OCI-LY7 (cell line): ENCODE data around the gene MPC1L. TPM values are rescaled to one million over a fixed set of nuclear protein-coding genes. Genes with fewer than 3 reads are reported as not detected.

Experiments used
- BruUV-seq: library from RNA; stranded (reverse); fragments of 400-500 nt; replicated peaks from 2 replicates; lab custom pipeline; 2021; lab: Mats Ljungman, UMichigan
- CTCF ChIA-PET: fragments of 300-600 bp; sonication (Branson Sonifier 250); formaldehyde crosslinking; loops from one replicate; lab custom pipeline; 2022; ENCODE audit warnings: antibody characterized with exemption; ENCODE audit not compliant: unreplicated experiment; lab: Charles Lee
- POLR2A ChIA-PET: fragments of 300-600 bp; sonication (Branson Sonifier 250); formaldehyde crosslinking; loops from one replicate; lab custom pipeline; 2022; ENCODE audit warnings: antibody characterized with exemption; lab: Charles Lee
- DNase-seq: peaks from one replicate; pipeline ENCODE4 v3.0.0-alpha.2; 2015; ENCODE audit warnings: low spot score
- H2AFZ ChIP-seq: fragments of 200-600 bp; sonication (generic), shearing (Covaris generic); 2 replicates; pipeline ENCODE4 v1.6.1; 2014; ENCODE audit warnings: mild to moderate bottlenecking, antibody characterized with exemption, low read length, moderate library complexity
- H3K27ac ChIP-seq: fragments of 200-600 bp; sonication (generic); 2 replicates; pipeline ENCODE4 v1.5.1; 2014; ENCODE audit warnings: mixed run types, low read depth, mild to moderate bottlenecking, moderate library complexity, low read length, inconsistent platforms; ENCODE audit not compliant: poor library complexity, severe bottlenecking
- H3K36me3 ChIP-seq: fragments of 200-600 bp; sonication (generic); 2 replicates; pipeline ENCODE4 v1.6.1; 2014; ENCODE audit warnings: mild to moderate bottlenecking, antibody characterized with exemption, low read length, moderate library complexity, mixed read lengths; ENCODE audit not compliant: insufficient read depth
- H3K4me1 ChIP-seq: fragments of 200-600 bp; sonication (generic); 2 replicates; pipeline ENCODE4 v1.5.1; 2014; ENCODE audit warnings: mild to moderate bottlenecking, low read length; ENCODE audit not compliant: insufficient read depth, poor library complexity, severe bottlenecking
- H3K4me2 ChIP-seq: fragments of 200-600 bp; sonication (generic); 2 replicates; pipeline ENCODE4 v1.6.1; 2014; ENCODE audit warnings: mild to moderate bottlenecking, low read length
- H3K4me3 ChIP-seq: fragments of 200-600 bp; sonication (generic); 2 replicates; pipeline ENCODE4 v1.5.1; 2014; ENCODE audit warnings: mild to moderate bottlenecking, low read depth, low read length; ENCODE audit not compliant: poor library complexity, severe bottlenecking
- H3K79me2 ChIP-seq: fragments of 200-600 bp; sonication (generic); 2 replicates; pipeline ENCODE4 v1.6.1; 2016; ENCODE audit warnings: low read depth, mild to moderate bottlenecking, low read length, moderate library complexity, mixed read lengths; ENCODE audit not compliant: insufficient read depth
- H3K9me2 ChIP-seq: fragments of 200-600 bp; sonication (generic); 2 replicates; pipeline ENCODE4 v1.6.1; 2016; ENCODE audit warnings: mild to moderate bottlenecking, low read length, mixed read lengths; ENCODE audit not compliant: insufficient read depth
- H3K9me3 ChIP-seq: fragments of 200-600 bp; sonication (generic); 2 replicates; pipeline ENCODE4 v1.6.1; 2014; ENCODE audit warnings: mild to moderate bottlenecking, mixed run types, low read length, mixed read lengths
- H4K20me1 ChIP-seq: fragments of 200-600 bp; sonication (generic); 2 replicates; pipeline ENCODE4 v1.6.1; 2014; ENCODE audit warnings: mild to moderate bottlenecking, antibody characterized with exemption, low read length, moderate library complexity, mixed read lengths; ENCODE audit not compliant: insufficient read depth
- EZH2phosphoT487 ChIP-seq: fragments of 200-600 bp; sonication (generic); IDR thresholded peaks from 2 replicates; pipeline ENCODE4 v1.6.1; 2018; ENCODE audit warnings: low read depth, borderline replicate concordance, mild to moderate bottlenecking, mixed run types, antibody characterized with exemption, low read length, moderate library complexity, mixed read lengths
- intact Hi-C: fragments of 100-400 bp; cut with micrococcal nuclease; formaldehyde crosslinking; loops from one replicate; pipeline ENCODE4 v1.10.0; 2022; ENCODE audit not compliant: unreplicated experiment
- total RNA-seq, 2 experiments: library from RNA; depleted of rRNA in 1 of 2; stranded (reverse); fragments of >200 nt in 1 of 2; shearing (Covaris generic) in 1 of 2; gene quantifications; 2 replicates each; pipeline ENCODE4 v1.2.3, GENCODE V29; 2014 to 2022
- TF ChIP-seq, protein P1 (sequence below): fragments of 200-600 bp; sonication (generic); conservative IDR thresholded peaks from 2 replicates; pipeline ENCODE4 v1.5.1; 2014; ENCODE audit warnings: mild to moderate bottlenecking, antibody characterized with exemption, low read length, moderate library complexity, mixed read lengths

The MPC1L gene
- total RNA-seq, 2 experiments from 2014 or later: not detected

DNA sequence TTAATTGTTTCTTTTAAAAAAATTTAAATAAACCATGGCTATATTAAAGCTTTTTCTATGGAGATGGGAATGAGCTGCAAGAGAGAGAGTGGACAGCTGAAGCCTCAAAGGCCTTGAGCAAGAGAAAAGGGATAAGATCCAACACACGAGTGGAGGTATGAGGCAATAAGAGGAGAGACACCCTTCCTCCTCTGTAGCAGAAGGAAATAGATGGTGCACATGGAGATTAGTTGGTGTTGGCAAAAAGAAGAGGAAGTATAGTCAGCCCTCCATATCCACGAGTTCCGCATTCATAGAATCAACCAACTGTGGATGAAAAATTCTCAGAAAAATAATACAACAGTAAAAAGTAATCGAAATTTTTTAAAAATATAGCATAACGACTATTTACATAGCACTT, 20.9 kb downstream of the MPC1L start:
- no peak for TF ChIP-seq EZH2phosphoT487
- TF ChIP-seq, protein P1, sequence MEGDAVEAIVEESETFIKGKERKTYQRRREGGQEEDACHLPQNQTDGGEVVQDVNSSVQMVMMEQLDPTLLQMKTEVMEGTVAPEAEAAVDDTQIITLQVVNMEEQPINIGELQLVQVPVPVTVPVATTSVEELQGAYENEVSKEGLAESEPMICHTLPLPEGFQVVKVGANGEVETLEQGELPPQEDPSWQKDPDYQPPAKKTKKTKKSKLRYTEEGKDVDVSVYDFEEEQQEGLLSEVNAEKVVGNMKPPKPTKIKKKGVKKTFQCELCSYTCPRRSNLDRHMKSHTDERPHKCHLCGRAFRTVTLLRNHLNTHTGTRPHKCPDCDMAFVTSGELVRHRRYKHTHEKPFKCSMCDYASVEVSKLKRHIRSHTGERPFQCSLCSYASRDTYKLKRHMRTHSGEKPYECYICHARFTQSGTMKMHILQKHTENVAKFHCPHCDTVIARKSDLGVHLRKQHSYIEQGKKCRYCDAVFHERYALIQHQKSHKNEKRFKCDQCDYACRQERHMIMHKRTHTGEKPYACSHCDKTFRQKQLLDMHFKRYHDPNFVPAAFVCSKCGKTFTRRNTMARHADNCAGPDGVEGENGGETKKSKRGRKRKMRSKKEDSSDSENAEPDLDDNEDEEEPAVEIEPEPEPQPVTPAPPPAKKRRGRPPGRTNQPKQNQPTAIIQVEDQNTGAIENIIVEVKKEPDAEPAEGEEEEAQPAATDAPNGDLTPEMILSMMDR: no peak
- Histone ChIP-seq H3K9me2 (no peaks in the 10 kb centered on the region), H4K20me1 (no peaks in the 10 kb centered on the region), H3K4me1 (peaks cover 20% of the 10 kb centered on the region), H3K9me3 (no peaks in the 10 kb centered on the region), H2AFZ (0 out of 2 replicates have a peak overlapping the region, but pooled peaks have one; percentile 49), H3K4me2 (peak overlapping the region; percentile 99), H3K4me3 (peak overlapping the region; percentile 75), H3K79me2 (peaks cover 50% of the 10 kb centered on the region), H3K27ac (peak overlapping the region; percentile 67), H3K36me3 (peaks cover 30% of the 10 kb centered on the region)
- no TSS peak for BruUV-seq
- peak; percentile 11 for DNase-seq
- intact Hi-C loops: loop anchor here (2.0 to 10.0 kb wide), 3 partner anchors 69 to 1839 kb away; partner anchors contain the start of genes MID1IP1 and USP9X
- ChIA-PET POLR2A (interaction anchor here (0.9 kb wide), 1 partner anchor 92 kb away, joined by 3 read pairs; no protein-coding TSS in a partner anchor), CTCF (no interaction called here)

DNA sequence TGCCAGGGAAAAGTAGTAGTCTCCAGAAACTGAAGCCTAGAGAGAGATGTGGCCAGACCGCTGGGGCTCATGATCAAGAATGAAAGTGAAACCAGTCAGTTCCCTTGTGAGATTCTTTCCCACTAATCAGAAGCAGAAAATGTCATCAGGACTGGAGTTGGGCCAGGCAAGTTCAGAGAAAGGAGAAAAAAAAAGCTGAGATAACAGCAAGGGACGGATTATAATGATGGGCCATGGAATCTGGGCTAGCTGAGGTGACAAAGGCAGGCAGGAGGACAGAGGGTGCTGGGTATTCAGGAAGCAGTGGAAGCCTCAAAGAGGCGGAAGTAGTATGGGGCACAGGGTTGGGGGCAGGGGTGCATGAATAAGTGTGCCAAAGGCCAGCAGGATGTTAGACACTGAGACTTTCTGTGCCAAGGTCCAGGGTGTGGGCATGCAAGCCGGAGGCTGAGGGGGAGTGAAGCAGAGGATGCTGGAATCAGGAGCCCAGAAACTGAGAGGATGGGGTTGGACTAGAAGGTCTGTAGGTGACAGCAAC, 21.7 kb downstream of the MPC1L start:
- peak; percentile 54 for DNase-seq
- Histone ChIP-seq H3K4me2 (peak overlapping the region; percentile 99), H3K4me3 (peak overlapping the region; percentile 75), H3K27ac (peak overlapping the region; percentile 67), H3K79me2 (peaks cover 50% of the 10 kb centered on the region), H4K20me1 (no peaks in the 10 kb centered on the region), H3K9me3 (no peaks in the 10 kb centered on the region), H3K9me2 (no peaks in the 10 kb centered on the region), H2AFZ (peak overlapping the region; percentile 49; the same call in 1 of the 2 replicates), H3K36me3 (peaks cover 25% of the 10 kb centered on the region), H3K4me1 (peaks cover 20% of the 10 kb centered on the region)
- POLR2A ChIA-PET: no interaction called here
- intact Hi-C loops: loop anchor here (2.0 to 10.0 kb wide), 4 partner anchors 70 to 1840 kb away; partner anchors contain the start of genes MID1IP1 and USP9X
- no TSS peak for BruUV-seq
- TF ChIP-seq EZH2phosphoT487: no peak
- TF ChIP-seq, protein P1: no peak
- CTCF ChIA-PET: no interaction called here
